Astrocyte of the cerebellum (primary cell): ENCODE data around the gene TMEM61.

Experiments used
- DNase-seq: peaks from one replicate; pipeline ENCODE4 v3.0.0-alpha.2; 2011; ENCODE audit warnings: low read depth
- H3K4me3 ChIP-seq: 2 replicates; pipeline ENCODE4 v1.5.1; 2011; ENCODE audit warnings: mild to moderate bottlenecking, low read depth, low read length, moderate library complexity
- in situ Hi-C: cut with HindIII; loops from 2 replicates; pipeline ENCODE4 v1.10.0; 2017; ENCODE audit warnings: low sequenced_read_pairs
- TF ChIP-seq, protein P1 (sequence below): IDR thresholded peaks from 2 replicates; pipeline ENCODE4 v1.5.1; 2012; ENCODE audit warnings: low read length, low read depth, moderate library complexity, mild to moderate bottlenecking; ENCODE audit errors: missing control alignments

TMEM61 gene

DNA sequence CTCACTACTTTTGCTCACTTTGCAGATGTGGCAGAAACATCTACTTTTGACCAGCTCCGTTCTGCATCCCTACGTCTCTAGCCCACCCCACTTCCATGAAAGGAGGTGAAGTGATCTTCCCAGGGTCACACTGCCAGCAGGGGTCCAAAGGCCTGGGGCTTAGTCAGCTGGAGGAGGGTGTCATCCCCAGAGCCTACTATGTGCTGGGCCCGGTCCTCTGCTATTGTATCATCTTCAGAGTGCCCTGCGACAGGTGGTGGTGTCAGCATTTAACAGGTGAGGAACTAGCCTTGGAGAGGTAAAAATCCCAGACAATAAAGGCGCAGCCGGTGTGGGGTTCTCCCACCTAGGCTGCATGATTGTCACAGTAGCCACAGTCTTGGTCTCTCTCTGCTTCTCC is 12.7 kb downstream of the TMEM61 start:
- TF ChIP-seq, protein P1, sequence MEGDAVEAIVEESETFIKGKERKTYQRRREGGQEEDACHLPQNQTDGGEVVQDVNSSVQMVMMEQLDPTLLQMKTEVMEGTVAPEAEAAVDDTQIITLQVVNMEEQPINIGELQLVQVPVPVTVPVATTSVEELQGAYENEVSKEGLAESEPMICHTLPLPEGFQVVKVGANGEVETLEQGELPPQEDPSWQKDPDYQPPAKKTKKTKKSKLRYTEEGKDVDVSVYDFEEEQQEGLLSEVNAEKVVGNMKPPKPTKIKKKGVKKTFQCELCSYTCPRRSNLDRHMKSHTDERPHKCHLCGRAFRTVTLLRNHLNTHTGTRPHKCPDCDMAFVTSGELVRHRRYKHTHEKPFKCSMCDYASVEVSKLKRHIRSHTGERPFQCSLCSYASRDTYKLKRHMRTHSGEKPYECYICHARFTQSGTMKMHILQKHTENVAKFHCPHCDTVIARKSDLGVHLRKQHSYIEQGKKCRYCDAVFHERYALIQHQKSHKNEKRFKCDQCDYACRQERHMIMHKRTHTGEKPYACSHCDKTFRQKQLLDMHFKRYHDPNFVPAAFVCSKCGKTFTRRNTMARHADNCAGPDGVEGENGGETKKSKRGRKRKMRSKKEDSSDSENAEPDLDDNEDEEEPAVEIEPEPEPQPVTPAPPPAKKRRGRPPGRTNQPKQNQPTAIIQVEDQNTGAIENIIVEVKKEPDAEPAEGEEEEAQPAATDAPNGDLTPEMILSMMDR, result no peak
- in situ Hi-C loops, result no loop called here
- H3K4me3 ChIP-seq, result no peak overlapping the region
- DNase-seq, result no peak

DNA sequence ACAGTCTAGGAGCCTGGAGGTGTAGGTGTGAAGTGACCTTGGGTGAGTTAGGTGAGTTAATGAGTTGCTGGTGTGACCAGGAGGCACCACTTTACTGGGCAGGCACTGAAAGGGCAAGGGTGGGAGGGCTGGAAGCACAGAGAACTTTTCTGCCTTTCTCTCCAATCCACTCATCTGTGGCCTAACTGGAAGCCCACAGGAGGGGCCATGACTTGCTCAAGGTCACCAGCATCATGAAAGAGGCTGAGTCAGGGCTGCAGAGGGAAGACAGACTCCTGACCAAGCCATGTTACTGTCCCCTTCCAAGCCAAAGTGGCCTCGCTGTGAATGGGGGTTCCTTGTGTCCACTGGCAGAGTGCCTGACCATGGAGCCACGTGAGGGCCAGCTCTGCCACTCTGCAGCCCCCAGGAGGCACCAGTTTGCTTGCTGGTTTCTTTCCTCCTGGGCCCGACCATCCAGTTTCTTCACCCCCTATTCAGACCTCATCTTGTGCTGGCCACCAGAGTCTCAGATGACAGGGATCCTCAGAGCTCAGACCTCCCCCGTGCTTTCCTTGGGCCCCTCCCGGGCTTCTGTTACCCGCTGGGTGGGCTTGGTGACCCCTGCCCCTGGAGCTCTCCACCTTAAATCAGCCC is 14.0 kb downstream of the TMEM61 start:
- H3K4me3 ChIP-seq, result no peak overlapping the region
- DNase-seq, result no peak
- TF ChIP-seq, protein P1, result no peak
- in situ Hi-C loops, result no loop called here

DNA sequence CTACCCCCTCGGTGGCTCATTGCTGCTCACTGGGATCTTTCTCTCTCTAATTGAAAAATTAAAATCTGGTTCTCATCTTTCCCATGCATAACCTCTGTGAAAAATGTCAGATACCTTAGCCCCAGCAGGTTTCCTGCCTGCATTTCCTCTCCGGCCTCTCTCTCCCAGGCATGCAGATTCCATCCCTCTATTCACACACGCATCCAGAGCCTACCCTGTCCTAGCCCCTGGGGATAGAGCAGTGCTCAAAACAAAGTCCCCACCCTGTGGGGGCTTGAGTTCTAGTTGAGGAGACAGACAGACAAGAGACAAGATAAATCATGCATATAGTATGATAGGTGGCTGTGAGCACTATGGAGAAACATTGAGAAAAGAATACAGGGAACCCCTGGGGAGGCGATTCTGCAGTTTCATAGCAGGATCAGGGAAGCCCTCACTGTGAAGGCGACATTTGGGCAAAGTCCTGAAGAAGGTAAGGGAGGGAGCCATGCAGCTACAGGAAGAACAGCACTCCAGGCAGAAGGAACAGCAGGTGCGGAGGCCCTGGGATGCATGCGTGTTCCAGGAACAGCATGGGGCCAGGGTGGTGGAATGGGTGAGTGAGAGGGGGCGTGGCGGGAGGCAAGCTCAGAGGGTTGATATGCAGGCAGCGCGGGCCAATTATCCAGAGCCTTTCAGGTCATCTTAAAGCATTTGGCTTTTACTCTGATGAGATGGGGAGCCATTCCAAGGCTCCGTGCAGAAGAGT is 14.8 kb downstream of the TMEM61 start:
- DNase-seq, result no peak
- H3K4me3 ChIP-seq, result no peak overlapping the region
- in situ Hi-C loops, result no loop called here
- TF ChIP-seq, protein P1, result no peak

DNA sequence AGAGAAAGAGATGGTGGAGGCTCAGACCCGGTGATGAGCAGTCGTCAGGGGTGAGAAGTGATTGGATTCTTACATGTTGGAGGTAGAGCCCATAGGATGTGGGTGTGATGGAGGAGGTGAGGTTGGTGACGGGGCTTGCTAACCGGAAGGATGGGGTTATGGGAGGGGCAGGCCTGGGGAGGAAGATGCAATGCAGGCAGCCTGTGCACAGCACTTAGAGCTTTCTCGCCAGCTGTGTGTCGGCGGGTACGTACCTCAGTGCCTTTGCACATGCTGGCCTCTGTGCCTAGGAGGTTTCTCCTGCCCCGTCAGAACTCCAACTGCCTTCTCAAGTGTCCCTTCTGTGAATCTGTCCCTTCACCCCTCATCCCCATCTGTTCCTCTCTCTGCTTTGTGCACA is 15.4 kb downstream of the TMEM61 start:
- in situ Hi-C loops, result no loop called here
- TF ChIP-seq, protein P1, result no peak
- H3K4me3 ChIP-seq, result no peak overlapping the region
- no peak for DNase-seq

DNA sequence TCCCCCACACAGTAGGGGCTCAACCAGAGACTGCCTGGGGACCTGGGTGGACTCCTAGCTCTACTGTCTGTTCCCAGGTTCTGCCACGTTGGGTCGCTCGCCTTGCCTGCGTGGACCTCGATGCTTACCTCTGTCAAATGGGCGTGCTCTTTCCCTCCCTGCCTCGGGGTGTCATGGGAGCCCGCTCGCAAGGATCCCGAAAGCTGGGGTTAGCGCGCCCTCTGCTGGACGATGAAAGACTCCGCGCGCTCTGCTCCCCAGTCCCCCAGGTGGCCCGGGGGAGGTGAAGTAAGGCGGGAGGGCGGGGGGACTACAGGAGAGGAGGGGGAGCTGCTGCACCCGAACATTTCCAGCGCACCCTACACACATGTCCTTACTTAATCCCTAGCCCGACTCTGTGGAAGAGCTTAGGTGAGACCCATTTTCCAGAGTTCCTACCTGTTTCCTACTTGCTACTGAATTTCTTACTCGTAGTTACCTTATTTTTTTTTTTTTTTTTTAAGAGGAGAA is 16.0 kb downstream of the TMEM61 start:
- H3K4me3 ChIP-seq, result peak overlapping the region; percentile 15
- in situ Hi-C loops, result no loop called here
- peak; percentile 38 for DNase-seq
- TF ChIP-seq, protein P1, result peak; percentile 73

DNA sequence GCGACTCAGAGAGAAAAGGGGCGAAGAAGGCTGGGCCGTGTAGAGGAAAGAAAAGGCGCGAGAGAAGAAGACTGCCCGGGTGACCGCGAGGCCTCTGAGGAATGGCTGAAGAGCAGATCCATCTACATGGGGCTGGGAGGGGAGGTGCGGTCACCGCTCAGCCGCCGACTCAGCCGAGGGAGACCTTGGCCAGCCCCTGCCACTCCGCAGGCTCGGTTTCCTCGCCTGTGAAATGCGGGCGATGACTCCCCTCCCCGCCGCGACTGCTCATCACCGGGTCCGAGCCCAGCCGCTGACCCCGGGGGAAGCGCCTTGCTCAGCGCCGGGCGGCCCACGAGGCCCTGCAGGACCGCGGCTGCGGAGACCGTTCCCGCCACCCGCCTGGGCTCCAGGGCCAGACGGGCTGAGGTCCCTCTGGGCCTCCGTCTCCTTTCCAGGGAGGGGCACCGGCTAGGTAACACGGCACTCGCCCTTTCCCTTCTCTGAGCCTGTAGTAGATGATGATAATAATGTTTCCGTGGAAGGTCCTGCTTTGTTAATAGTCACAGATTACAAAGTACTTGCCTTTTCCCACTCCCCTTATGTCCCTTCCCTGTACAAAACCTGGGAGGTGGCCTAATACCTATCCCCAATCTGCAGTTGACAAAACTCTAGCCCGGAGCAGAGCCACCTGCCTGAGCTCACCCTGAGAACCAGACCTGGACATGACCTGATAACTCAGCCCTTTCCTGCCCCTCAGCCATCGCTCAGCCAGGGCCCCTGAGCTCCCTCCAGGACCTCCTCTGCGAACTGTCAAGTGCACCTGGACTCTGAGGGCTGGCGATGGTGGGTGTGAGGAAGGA is 16.7 kb downstream of the TMEM61 start:
- H3K4me3 ChIP-seq, result peak overlapping the region; percentile 15
- in situ Hi-C loops, result no loop called here
- DNase-seq, result no peak
- TF ChIP-seq, protein P1, result no peak
